ENCODE results near the gene CHD1L.
A peak's percentile ranks its signal among the peaks of the same experiment; 100 is the strongest.
"Not testable (repeated sequence)": the region's sequence is repeated elsewhere in the genome, so short reads cannot be mapped to it uniquely, and the experiment has no call there.

CHD1L gene

DNA sequence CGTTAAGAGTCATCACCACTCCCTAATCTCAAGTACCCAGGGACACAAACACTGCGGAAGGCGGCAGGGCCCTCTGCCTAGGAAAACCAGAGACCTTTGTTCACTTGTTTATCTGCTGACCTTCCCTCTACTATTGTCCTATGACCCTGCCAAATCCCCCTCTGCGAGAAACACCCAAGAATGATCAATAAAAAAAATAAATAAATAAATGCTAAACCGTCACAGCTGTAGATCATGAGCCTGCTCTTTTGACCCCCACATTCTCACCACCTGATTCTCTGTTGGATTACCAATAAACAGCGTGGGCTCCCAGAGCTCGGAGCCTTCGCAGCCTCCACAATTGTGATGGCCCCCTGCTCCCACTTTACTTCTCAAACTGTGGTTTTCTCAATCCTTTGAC lies 8.6 kb upstream of the CHD1L start:
- not testable (repeated sequence) for DNase-seq (ENCODE audit: low spot score)

DNA sequence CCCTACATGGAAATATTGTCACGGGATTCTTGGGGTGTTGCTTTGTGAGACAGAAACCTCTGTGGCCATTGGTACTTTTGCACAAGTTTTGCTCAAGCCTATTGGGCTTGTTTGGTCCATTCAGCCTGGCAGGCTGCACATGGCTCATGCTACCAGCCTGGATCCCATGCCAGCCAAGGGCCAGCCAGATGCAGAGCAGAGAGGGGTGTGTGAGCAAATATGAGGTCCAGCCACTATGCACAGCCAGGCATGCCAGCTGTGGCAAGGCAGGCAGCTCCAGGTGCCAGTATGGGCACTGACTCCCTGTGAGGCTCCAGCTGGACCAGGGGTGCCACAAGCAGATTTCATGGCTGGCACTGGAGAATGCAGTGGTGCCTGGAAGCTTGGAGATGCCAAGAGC lies 6.7 kb upstream of the CHD1L start:
- DNase-seq (ENCODE audit: low spot score): no peak

DNA sequence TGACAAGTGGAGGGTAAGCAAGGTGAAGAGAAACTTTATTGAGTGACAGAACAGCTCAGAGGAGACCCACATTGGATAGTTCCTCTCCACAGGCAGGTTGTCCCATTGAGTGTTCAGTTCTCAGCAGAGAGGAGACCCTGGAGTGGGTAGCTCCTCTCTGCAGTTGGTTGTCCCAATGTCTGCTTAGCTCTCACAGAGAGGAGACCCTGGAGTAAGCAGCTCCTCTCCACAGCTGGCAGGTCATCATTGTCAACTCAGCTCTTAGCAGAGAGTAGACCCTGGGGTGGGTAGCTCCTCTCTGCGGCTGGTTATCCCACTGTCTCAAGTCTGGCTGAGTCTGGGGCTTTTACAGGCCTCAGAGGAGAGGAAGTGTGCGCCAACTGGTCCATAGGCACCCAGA lies 6.0 kb upstream of the CHD1L start:
- no peak for DNase-seq (ENCODE audit: low spot score)

DNA sequence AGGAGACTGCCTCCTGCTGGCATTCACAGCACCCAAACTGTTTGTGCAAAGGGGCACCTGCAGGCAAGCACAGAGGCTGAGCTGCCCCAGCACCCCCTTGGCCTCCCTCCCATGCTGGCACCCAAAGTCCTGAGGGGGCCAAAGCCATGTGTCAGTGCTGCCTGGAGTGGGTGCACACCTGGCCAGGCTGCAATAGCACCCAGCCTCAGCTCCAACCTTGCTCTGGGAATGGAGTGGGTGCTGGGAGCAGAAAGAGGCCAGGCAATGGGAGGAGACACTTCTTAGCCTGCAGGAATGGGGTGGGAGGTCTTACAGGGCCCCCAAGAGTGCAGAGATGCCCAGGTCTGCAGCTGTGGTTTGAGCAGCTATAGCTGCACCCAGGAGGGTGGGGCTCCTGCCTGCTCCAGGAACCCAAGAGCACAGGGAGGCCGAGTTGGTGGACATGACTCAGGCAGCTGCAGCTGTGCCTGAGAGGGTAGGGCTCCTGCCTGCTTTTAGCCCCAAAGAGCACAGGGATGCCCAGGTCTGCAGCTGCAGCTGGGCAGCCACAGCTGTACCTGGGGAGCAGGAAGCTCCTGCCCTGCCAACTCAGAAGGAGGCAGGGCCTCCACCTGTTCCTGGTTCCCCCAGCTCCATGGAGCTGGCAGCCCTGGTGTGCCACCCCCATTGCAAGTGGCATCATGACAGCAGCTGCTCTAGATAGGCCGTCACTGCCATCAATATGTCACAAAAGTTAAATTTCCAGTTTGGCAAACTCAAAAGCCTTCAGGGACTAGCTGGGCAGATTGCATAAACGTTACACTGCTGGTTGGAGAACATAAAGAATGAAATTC lies 5.3 kb upstream of the CHD1L start:
- DNase-seq (ENCODE audit: low spot score): peak; percentile 51

DNA sequence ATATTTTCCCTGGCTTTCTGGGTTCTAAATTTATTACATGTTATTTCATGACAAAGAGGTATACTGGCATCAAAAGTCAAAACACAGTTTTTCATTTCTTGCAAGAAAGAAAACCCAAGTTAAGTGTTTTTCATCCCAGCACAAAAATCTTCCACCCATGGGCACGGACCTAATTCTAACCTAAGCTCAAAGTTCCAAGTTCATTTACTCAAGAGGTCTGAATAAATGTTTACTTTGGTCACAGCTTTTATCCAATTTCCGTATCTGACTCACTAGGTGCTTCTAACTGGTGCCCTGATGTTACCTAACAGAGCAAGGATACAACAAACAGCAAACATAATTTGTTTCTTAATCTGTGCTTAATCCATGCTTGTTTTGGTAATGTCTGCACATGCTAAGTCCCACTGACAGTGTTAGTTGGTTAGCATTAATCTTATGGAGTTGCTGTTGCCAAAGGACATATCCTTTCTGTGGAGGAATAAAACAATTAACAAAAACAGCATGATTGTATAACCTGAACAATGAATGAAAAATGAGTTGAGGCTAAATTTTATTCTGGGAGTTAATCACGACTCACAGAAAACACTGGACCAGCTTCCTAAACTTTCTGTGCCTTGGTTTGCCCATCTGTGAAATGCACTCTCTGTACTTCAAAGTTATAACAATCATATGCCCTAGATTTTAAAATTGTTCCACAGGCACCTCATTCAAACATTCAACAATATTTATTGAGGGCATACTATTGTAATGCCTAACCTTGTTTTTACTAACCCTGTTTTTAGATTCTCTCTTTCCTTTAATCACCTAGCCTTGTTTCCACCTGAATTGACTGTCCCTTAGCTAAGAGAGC lies 4.2 kb upstream of the CHD1L start:
- peak; percentile 67 for DNase-seq (ENCODE audit: low spot score)

DNA sequence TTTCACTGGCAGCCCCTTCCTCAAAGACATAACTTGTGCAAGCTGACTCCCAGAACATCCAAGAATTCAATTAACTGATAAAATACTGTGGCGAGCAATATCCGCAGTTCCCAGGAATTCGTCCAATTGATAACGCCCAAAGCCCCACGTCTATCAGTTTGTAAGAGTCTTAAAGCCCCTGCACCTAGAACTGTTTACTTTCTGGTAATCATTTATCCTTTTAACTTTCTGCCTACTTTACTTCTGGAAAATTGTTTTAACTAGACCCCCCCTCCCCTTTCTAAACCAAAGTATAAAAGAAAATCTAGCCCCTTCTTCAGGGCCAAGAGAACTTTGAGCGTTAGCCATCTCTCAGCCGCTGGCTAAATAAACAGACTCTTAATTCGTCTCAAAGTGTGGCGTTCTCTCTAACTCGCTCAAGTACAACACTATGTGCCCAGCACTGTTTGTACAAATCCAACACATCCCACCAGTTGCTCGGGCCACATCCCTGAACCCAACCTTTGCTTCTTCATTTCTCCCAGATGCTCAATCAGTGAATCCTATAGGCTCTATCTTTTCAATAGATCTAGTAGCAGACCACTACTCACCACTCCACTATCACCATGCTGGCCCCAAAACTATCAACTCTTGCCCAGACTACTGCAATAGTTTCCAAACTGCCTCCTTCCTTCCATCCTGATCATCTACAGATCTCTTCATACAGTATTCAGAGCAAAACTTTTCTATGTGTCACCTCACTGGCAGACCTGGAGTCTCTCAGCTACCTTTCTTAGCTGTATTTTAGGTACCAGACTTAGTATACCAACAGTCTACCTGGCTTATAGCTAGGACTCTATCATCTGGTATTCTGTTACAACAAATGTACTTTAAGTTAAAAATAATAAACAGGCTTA lies 3.3 kb upstream of the CHD1L start:
- DNase-seq (ENCODE audit: low spot score): no peak

DNA sequence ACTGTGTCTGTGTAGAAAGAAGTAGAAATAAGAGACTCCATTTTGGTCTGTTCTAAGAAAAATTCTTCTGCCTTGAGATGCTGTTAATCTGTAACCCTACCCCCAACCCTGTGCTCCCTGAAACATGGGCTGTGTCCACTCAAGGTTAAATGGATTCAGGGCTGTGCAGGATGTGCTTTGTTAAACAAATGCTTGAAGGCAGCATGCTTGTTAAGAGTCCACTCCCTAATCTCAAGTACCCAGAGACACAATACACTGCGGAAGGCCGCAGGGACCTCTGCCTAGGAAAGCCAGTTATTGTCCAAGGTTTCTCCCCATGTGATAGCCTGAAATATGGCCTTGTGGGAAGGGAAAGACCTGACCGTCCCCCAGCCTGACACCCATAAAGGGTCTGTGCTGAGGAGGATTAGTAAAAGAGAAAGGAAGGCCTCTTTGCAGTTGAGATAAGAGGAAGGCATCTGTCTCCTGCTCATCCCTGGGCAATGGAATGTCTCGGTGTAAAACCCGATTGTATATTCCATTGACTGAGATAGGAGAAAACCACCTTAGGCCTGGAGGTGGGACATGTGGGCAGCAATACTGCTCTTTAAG lies 2.3 kb upstream of the CHD1L start:
- not testable (repeated sequence) for DNase-seq (ENCODE audit: low spot score)

DNA sequence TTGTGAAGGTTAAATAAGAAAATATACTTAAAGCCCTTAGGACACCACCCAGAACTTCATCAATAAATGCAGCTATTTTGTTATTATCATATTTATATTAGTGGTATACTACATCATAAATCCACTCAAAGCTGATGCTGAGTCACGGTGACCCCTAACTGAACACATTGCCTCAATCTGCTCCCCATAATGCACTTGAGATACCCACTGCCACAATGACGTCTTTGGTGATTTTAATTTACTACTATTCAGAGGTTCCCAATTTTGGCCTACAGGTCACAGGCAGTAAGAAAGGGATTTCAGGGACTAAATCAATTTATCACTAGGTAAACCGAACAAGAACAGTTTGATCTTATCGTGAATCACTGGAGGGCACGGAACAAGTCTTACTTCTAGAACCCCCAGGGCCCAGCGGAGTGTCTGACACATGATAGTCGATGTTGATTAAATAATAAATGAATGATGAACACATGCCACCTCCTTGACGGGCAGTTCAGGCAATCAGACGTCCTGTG lies 493 bp upstream of the CHD1L start:
- no peak for DNase-seq (ENCODE audit: low spot score)

DNA sequence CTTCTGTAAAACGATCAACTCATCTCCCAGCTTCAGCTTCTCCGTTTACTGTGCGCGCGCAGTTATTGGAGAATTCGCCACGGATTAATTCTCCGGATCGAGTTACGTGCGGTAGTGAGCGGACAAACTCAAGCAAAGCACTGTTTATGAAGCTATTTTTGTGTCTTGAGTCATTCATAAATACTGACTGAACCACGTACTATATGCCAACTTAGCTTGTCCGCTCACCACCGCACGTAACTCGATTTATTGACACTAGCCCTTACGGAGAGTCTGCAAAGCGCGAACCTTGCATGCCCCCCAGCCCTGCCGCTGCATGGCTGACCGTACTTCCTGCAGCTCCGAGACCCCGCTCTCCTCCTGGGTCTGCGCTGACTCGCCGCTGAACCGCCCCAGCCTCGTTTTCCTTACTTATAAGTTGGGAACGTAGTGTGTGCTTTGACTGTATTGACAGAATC lies 773 bp downstream of the CHD1L start:
- no peak for DNase-seq (ENCODE audit: low spot score)

DNA sequence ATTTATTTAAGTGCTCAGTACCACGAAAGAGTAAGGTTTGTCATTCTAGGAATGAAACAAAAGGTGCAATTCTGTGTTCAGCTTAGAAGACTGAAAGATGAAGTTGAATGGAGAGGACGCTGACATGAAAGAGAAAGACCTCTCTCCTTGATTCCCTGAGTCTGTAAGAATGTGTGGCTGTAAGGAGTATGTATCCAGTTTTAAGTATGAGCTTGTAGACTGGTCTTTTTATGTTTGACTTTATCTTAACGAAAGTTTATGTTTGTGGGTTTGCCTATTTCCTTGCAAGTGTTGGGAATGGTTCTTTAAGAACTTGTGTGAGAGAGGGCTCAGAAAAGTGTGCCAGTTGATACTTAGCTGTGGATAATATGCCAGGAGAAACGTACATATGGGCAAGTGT lies 1.4 kb downstream of the CHD1L start:
- DNase-seq (ENCODE audit: low spot score): no peak

DNA sequence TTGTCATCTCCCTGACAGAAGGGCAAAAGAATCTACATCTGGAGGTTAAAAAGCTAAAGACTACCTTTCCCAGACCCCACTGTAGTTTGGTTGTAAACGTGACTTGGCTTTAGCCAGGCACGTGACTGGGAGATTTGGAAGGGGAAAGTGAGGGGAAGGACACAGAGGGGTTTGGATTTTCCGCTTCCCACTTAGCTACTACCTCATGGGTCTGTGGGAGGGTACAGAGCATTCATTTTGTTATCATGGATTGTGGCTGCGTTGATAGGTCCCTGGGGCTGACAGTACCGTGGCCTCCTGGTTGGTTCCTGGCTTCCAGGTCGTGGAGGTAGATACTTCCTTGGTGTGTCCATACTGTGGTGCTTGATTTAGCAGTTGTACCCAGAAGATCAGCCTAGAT lies 2.6 kb downstream of the CHD1L start:
- DNase-seq (ENCODE audit: low spot score): no peak

DNA sequence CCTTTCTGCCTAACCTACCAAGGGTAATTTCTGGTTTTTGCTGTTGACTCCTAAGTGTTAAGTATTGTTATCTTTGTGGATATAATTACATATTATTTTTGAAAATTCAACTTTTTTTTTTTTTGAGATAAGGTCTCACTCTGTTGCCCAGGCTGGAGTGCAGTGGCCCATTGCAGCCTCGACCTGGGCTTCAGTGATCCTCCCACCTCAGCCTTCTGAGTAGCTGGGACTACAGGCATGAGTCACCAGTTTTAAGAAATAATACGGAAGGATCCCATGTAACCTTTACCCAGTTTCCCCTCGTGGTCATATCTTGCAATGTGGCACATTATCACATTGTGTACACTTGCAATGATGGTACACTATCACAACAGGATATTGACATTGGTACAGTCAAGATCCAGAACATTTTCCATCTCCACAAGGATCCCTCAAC lies 3.1 kb downstream of the CHD1L start:
- DNase-seq (ENCODE audit: low spot score): no peak

DNA sequence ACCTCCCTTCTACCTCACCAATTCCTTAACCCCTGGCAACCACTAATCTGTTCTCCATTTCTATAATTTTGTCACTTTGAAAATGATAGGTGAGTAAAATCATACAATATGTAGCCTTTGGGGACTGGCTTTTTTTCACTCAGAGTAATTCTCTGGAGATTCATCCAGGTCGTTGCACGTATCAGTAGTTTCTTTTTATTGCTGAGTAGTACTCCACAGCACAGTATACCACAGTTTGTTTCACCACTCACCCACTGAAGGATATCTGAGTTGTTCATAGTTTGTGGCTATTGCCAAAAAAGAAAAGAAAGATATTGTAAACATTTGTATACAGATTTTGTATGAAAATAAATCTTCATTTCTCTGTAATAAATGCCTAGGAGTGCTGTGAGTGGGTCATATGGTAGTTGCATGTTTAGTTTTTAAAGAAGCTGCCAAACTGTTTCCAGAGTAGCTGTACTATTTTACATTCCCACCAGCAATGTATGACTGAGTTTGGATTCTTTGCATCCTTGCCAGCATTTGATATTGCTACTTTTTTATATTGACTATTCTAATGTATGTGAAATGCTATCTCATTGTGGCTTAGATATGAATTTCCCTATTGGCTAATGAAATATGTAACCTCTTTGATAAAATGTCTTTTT lies 3.7 kb downstream of the CHD1L start:
- no peak for DNase-seq (ENCODE audit: low spot score)

DNA sequence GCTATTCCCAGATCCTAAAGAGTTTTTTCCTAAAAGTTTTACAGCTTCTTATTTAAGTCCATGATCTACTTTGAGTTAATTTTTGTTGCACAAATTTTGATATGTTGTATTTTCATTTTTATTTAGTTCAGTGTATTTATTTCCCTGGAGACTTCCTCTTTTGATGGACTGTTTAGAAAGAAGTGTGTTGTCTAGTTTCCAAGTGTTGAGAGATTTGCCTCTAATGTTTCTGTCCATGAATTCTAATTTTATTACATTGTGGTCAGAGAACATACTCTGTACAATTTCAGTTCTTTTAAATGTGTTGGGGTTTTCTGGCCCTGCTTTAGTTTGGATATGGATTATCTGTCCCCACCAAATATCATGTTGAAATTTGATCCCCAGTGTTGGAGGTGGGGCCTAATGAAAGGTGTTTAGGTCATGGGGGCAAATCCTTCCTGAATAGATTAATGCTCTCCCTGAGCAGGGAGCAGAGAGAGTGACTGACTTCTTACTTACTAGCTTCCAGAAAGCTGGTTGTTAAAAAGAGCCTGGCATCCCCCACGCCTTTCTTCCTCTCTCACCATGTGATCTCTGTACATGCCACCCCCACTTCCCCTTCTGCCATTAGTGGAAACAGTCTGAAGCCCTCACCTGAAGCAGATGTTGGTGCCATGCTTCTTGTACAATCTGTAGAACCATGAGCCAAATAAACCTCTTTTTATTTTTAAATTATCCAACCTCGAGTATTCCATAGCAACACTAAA lies 4.6 kb downstream of the CHD1L start:
- no peak for DNase-seq (ENCODE audit: low spot score)

DNA sequence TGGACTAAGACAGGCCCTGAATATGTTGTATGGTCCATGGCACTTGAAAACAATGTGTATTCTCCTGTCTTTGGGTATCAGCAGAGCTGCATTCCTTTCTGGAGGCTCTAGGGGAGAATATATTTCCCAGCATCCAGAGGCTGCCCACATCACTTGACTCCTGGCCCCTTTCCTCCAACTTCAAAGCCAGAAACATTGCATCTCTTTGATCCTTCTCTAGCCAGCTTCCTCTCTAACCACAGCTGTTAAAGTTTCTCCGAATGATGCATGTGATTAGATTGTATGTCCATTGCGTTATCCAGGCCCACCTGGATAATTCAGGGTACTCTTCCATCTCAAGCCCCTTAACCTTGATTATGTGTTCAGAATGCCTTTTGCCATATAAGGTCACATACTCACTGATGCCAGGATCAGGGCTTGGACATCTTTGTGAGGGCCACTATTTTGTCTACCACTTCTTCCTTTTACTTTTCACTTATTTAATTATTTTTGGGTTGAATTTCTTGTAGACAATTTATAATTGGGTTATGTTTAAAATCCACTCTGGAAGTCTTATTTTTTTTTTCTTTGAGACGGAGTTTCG lies 5.3 kb downstream of the CHD1L start:
- DNase-seq (ENCODE audit: low spot score): no peak

DNA sequence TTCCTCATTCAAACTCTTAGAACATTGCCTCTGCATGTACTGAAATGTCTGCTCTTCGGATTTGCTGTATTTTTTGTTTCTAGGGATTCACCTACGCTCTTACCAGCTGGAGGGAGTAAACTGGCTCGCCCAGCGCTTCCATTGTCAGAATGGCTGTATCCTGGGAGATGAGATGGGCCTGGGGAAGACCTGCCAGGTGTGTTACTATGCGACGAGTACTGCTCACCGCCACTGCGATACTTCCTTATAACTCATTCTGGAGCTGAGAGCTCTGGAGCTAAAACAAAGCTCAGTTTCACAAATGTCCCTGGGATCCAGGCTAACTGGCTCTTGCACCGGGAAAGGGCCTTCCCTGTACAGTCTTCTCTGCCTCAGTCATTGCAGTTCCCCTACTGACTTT lies 10.1 kb downstream of the CHD1L start:
- DNase-seq (ENCODE audit: low spot score): no peak

DNA sequence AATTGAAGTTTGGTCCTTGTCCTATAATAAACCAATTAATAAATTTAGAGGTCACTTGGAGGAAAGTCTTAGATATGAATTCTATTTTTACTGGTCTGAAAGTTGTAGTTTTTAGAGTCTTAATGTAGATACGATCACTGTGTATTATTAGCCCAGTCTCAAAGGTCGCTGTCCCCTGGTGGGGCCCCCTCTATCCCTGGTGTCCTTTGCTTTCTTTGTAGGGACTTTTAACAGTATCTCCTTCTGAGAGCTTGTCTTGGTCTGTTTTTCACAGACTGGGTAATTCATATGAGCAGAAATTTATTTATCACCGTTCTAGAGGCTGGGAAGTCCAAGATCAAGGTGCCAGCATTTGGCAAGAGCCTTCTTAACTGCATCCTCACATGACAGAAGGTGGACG lies 18.5 kb downstream of the CHD1L start:
- no peak for DNase-seq (ENCODE audit: low spot score)

DNA sequence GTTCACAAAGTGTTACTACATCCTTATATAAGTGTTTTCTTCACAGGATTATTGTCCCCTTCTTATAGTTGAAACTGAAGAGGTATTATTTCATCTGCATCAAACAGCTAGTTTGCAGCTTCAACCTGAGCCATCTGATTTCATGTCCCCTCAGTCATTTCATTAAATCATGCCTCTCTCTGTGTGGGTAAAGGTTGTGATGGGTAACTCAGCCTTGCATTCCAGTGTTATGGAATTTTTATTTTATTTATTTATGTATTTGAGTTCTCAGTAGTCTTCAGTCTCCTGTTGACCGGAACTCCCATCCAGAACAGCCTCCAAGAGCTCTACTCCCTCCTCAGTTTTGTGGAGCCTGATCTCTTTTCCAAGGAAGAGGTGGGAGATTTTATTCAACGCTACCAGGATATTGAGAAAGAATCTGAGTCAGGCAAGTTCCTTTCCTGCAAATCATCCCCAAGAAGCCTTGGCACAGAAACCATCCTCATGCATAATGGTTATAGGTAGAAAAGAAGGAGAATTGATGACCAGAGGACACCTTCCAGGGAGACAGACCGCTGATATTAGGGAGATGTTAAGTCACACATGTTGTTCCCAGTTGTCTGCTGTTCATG lies 21.8 kb downstream of the CHD1L start:
- no peak for DNase-seq (ENCODE audit: low spot score)

DNA sequence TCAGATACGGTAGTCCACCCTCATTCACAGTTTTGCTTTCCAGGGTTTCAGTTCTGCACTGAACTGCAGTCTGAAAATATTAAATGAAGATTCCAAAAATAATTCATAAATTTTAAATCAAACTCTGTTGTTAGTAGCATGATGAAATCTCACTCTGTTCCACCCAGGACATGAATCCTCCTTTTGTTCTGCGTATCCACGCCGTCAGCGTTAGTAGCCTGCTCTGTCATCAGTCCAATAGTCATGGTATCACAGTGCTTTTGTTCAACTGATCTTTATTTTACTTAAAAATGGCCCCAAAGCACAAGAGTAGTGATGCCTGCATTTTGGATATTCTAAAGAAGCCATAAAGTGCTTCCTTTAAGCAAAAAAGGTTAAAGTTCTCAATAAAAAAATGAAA lies 23.9 kb downstream of the CHD1L start:
- DNase-seq (ENCODE audit: low spot score): no peak

DNA sequence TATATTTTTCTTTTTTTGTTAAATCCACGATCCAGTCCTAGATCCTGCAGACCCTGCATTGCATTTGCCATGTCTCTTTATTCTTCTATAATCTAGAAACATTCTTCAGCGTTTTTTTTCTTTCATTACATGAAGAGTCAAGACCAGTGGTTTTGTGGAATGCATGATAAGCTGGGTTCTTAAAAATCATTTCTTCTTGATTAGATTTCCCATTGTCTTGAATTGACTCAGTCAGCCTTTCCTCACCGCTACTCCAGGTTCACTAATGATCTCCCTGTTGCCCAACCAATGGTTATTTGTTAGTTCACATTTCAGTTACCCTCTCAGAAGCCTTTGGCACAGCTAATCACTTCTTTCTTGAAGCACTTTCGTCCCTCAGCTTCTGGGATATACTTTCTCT lies 25.2 kb downstream of the CHD1L start:
- no peak for DNase-seq (ENCODE audit: low spot score)

All from LoVo (cell line).